GM21360 (cell line): ENCODE results near the gene EEF1AKMT1.
A peak's percentile ranks its signal among the peaks of the same experiment; 100 is the strongest.

Source experiments
- ATAC-seq: cut with Tn5 transposase; IDR thresholded peaks from one replicate; pipeline ENCODE4 v1.9.1; 2021; ENCODE audit warnings: mild to moderate bottlenecking, moderate library complexity; ENCODE audit not compliant: unreplicated experiment

The EEF1AKMT1 gene

GRCh38 chr13:20773194-20774080 is at the start of gene EEF1AKMT1:
Gene EEF1AKMT1 (minus strand): TSS chr13:20773961. CDS start chr13:20757598, 16,363 bp downstream.
- ATAC-seq = peak; percentile 80

- no peak for ATAC-seq
Observed at GRCh38 chr13:20823071-20823470, 49.3 kb upstream of the EEF1AKMT1 start.

GRCh38 chr13:20822406-20822805 is 48.6 kb upstream of the EEF1AKMT1 start:
- no peak for ATAC-seq

GRCh38 chr13:20819715-20820114 is 46.0 kb upstream of the EEF1AKMT1 start:
- no peak for ATAC-seq

GRCh38 chr13:20815464-20815863 is 41.7 kb upstream of the EEF1AKMT1 start:
- no peak for ATAC-seq

- no peak for ATAC-seq
Observed at GRCh38 chr13:20814224-20814910, 40.6 kb upstream of the EEF1AKMT1 start.

GRCh38 chr13:20812890-20813289 is 39.1 kb upstream of the EEF1AKMT1 start:
- no peak for ATAC-seq

- ATAC-seq = no peak
Observed at GRCh38 chr13:20810808-20811207, 37.0 kb upstream of the EEF1AKMT1 start.

GRCh38 chr13:20808874-20809273 is 35.1 kb upstream of the EEF1AKMT1 start:
- no peak for ATAC-seq

- no peak for ATAC-seq
Observed at GRCh38 chr13:20803180-20803965, 29.6 kb upstream of the EEF1AKMT1 start.

GRCh38 chr13:20801707-20802106 is 27.9 kb upstream of the EEF1AKMT1 start:
- no peak for ATAC-seq

- ATAC-seq = no peak
Observed at GRCh38 chr13:20799726-20800416, 26.1 kb upstream of the EEF1AKMT1 start.

- ATAC-seq = no peak
Observed at GRCh38 chr13:20798027-20798426, 24.3 kb upstream of the EEF1AKMT1 start.

- ATAC-seq = no peak
Observed at GRCh38 chr13:20796791-20797508, 23.2 kb upstream of the EEF1AKMT1 start.

GRCh38 chr13:20789665-20790064 is 15.9 kb upstream of the EEF1AKMT1 start:
- ATAC-seq = no peak

- ATAC-seq = no peak
Observed at GRCh38 chr13:20788312-20788711, 14.6 kb upstream of the EEF1AKMT1 start.

- ATAC-seq = no peak
Observed at GRCh38 chr13:20787180-20787579, 13.4 kb upstream of the EEF1AKMT1 start.

GRCh38 chr13:20782116-20782708 is 8.5 kb upstream of the EEF1AKMT1 start:
- ATAC-seq = no peak

GRCh38 chr13:20780317-20780716 is 6.6 kb upstream of the EEF1AKMT1 start:
- no peak for ATAC-seq

- no peak for ATAC-seq
Observed at GRCh38 chr13:20779405-20779804, 5.6 kb upstream of the EEF1AKMT1 start.
